Nephron progenitor cell (in vitro differentiated cells): Measurements from ENCODE around the gene RBM14.

Source experiments
- DNase-seq: peaks from one replicate; pipeline ENCODE4 v3.0.0; 2021
- H3K27ac Mint-ChIP-seq: 2 replicates; pipeline ENCODE4 v1.8.0; 2021; ENCODE audit warnings: mild to moderate bottlenecking, moderate library complexity, mixed read lengths
- H3K27me3 Mint-ChIP-seq: 2 replicates; pipeline ENCODE4 v1.8.0; 2021; ENCODE audit warnings: mild to moderate bottlenecking, low read depth, mixed read lengths; ENCODE audit not compliant: poor library complexity
- H3K36me3 Mint-ChIP-seq: 2 replicates; pipeline ENCODE4 v1.8.0; 2021; ENCODE audit warnings: low read depth, mixed read lengths
- H3K4me1 Mint-ChIP-seq: 2 replicates; pipeline ENCODE4 v1.8.0; 2021; ENCODE audit warnings: mixed read lengths
- H3K4me3 Mint-ChIP-seq: 2 replicates; pipeline ENCODE4 v1.8.0; 2021; ENCODE audit warnings: mild to moderate bottlenecking, moderate library complexity, mixed read lengths
- H3K9me3 Mint-ChIP-seq: 2 replicates; pipeline ENCODE4 v1.8.0; 2021; ENCODE audit warnings: mild to moderate bottlenecking, moderate library complexity, mixed read lengths
- CTCF ChIP-seq: fragments of 200-600 bp; sonication (generic); IDR thresholded peaks from 2 replicates; pipeline ENCODE4 v1.5.0; 2021; ENCODE audit warnings: antibody characterized with exemption

Gene RBM14

GRCh38 chr11:66643745-66644437 lies 27.5 kb downstream of the RBM14 start:
- peaks cover 72% of the 10 kb centered on the region for H3K4me1 Mint-ChIP-seq
- no peaks in the 10 kb centered on the region for H3K9me3 Mint-ChIP-seq
- peak; percentile 8 for DNase-seq
- TF ChIP-seq CTCF = no peak
- H3K27ac Mint-ChIP-seq = peak overlapping the region; percentile 82
- peak overlapping the region; percentile 93 for H3K4me3 Mint-ChIP-seq
- H3K27me3 Mint-ChIP-seq = no peaks in the 10 kb centered on the region
- peaks cover 85% of the 10 kb centered on the region for H3K36me3 Mint-ChIP-seq

GRCh38 chr11:66646828-66647227 lies 30.4 kb downstream of the RBM14 start:
- Mint-ChIP-seq H3K27ac (no peak overlapping the region), H3K4me3 (no peak overlapping the region), H3K27me3 (no peaks in the 10 kb centered on the region), H3K36me3 (peaks cover 90% of the 10 kb centered on the region), H3K4me1 (peaks cover 45% of the 10 kb centered on the region), H3K9me3 (no peaks in the 10 kb centered on the region)
- no peak for TF ChIP-seq CTCF
- DNase-seq = no peak

- peaks cover 14% of the 10 kb centered on the region for H3K4me1 Mint-ChIP-seq
- H3K4me3 Mint-ChIP-seq = no peak overlapping the region
- TF ChIP-seq CTCF = no peak
- H3K9me3 Mint-ChIP-seq = peaks cover 5% of the 10 kb centered on the region
- H3K27me3 Mint-ChIP-seq = no peaks in the 10 kb centered on the region
- peaks cover 85% of the 10 kb centered on the region for H3K36me3 Mint-ChIP-seq
- no peak overlapping the region for H3K27ac Mint-ChIP-seq
- no peak for DNase-seq
Observed at GRCh38 chr11:66649903-66650302, 33.5 kb downstream of the RBM14 start.

- no peak for TF ChIP-seq CTCF
- Mint-ChIP-seq H3K27ac (no peak overlapping the region), H3K27me3 (no peaks in the 10 kb centered on the region), H3K9me3 (peaks cover 5% of the 10 kb centered on the region), H3K36me3 (peaks cover 83% of the 10 kb centered on the region), H3K4me3 (no peak overlapping the region), H3K4me1 (peaks cover 10% of the 10 kb centered on the region)
- no peak for DNase-seq
Observed at GRCh38 chr11:66651016-66651415, 34.6 kb downstream of the RBM14 start.

- no peak overlapping the region for H3K27ac Mint-ChIP-seq
- DNase-seq = no peak
- peaks cover 7% of the 10 kb centered on the region for H3K4me1 Mint-ChIP-seq
- no peaks in the 10 kb centered on the region for H3K27me3 Mint-ChIP-seq
- peaks cover 80% of the 10 kb centered on the region for H3K36me3 Mint-ChIP-seq
- no peak overlapping the region for H3K4me3 Mint-ChIP-seq
- peaks cover 5% of the 10 kb centered on the region for H3K9me3 Mint-ChIP-seq
- no peak for TF ChIP-seq CTCF
Observed at GRCh38 chr11:66652651-66653050, 36.2 kb downstream of the RBM14 start.

- peaks cover 5% of the 10 kb centered on the region for H3K9me3 Mint-ChIP-seq
- no peak overlapping the region for H3K4me3 Mint-ChIP-seq
- no peak for TF ChIP-seq CTCF
- H3K36me3 Mint-ChIP-seq = peaks cover 80% of the 10 kb centered on the region
- H3K27me3 Mint-ChIP-seq = no peaks in the 10 kb centered on the region
- no peak for DNase-seq
- H3K4me1 Mint-ChIP-seq = peaks cover 7% of the 10 kb centered on the region
- H3K27ac Mint-ChIP-seq = no peak overlapping the region
Observed at GRCh38 chr11:66653123-66653522, 36.7 kb downstream of the RBM14 start.
